OCI-LY3 (cell line): ENCODE data around the gene DCTD.

Source experiments
- H2AFZ ChIP-seq: fragments of 200-600, 300-600 bp; shearing (Covaris generic); 2 replicates; pipeline ENCODE4 v1.6.0; 2014; ENCODE audit warnings: antibody characterized with exemption, low read depth, low read length
- H3K27ac ChIP-seq: fragments of 200-600, 300-600 bp; sonication (generic); 2 replicates; pipeline ENCODE4 v1.5.1; 2014; ENCODE audit warnings: mild to moderate bottlenecking, low read length, moderate library complexity, mixed read lengths
- H3K27me3 ChIP-seq: fragments of 200-600, 300-600 bp; sonication (generic); 2 replicates; pipeline ENCODE4 v1.6.1; 2014; ENCODE audit warnings: low read depth, low read length, mixed read lengths
- H3K36me3 ChIP-seq: fragments of 200-600, 300-600 bp; sonication (generic); replicated peaks from 2 replicates; pipeline ENCODE3; 2014; ENCODE audit warnings: low read depth, low read length, mixed read lengths
- H3K4me1 ChIP-seq: fragments of 300-600, 200-600 bp; sonication (generic); 2 replicates; pipeline ENCODE4 v1.6.1; 2014; ENCODE audit warnings: low read length, mixed read lengths
- H3K4me2 ChIP-seq: fragments of 200-600, 300-600 bp; sonication (generic); 2 replicates; pipeline ENCODE4 v1.6.1; 2014; ENCODE audit warnings: low read length, mixed read lengths
- H3K4me3 ChIP-seq: fragments of 300-600, 200-600 bp; sonication (generic); 2 replicates; pipeline ENCODE4 v1.5.1; 2014; ENCODE audit warnings: antibody characterized with exemption, mild to moderate bottlenecking, low read length, moderate library complexity
- H3K79me2 ChIP-seq: fragments of 300-600, 200-600 bp; shearing (Covaris generic); 2 replicates; pipeline ENCODE4 v1.6.1; 2014; ENCODE audit warnings: mild to moderate bottlenecking, low read length, mixed read lengths
- H3K9ac ChIP-seq: fragments of 300-600, 200-600 bp; shearing (Covaris generic); 2 replicates; pipeline ENCODE4 v1.6.0; 2014; ENCODE audit warnings: mild to moderate bottlenecking, low read length, moderate library complexity
- H3K9me3 ChIP-seq: fragments of 200-600, 300-600 bp; shearing (Covaris generic); 2 replicates; pipeline ENCODE4 v1.6.1; 2014; ENCODE audit warnings: low read length, mixed read lengths; ENCODE audit not compliant: insufficient read depth
- H4K20me1 ChIP-seq: fragments of 200-600, 300-600 bp; sonication (generic); 2 replicates; pipeline ENCODE4 v1.6.1; 2016; ENCODE audit warnings: low read length, mixed read lengths; ENCODE audit not compliant: insufficient read depth
- CTCF ChIP-seq: fragments of 200-600, 300-600 bp; sonication (generic); IDR thresholded peaks from 2 replicates; pipeline ENCODE4 v1.5.1; 2014; ENCODE audit warnings: antibody characterized with exemption, low read length, low read depth
- EZH2phosphoT487 ChIP-seq: fragments of 200-600 bp; shearing (Covaris generic); IDR thresholded peaks from 2 replicates; pipeline ENCODE4 v1.6.1; 2018; ENCODE audit warnings: antibody characterized with exemption, mixed run types, low read depth

DCTD gene

GRCh38 chr4:182916483-182917181 lies 554 bp downstream of the DCTD start:
- no peaks in the 10 kb centered on the region for H3K9me3 ChIP-seq
- peaks cover 28% of the 10 kb centered on the region for H3K4me1 ChIP-seq
- peak overlapping the region; percentile 63 for H3K27ac ChIP-seq
- peak overlapping the region; percentile 97 for H3K4me2 ChIP-seq
- no peaks in the 10 kb centered on the region for H3K27me3 ChIP-seq
- H3K9ac ChIP-seq, result peak overlapping the region; percentile 100
- peak overlapping the region; percentile 94 for H3K4me3 ChIP-seq
- no peaks in the 10 kb centered on the region for H4K20me1 ChIP-seq
- peaks cover 35% of the 10 kb centered on the region for H3K36me3 ChIP-seq
- H2AFZ ChIP-seq, result no peak overlapping the region; the same call in 1 of the 2 replicates
- H3K79me2 ChIP-seq, result peaks cover 45% of the 10 kb centered on the region
- no peak for TF ChIP-seq EZH2phosphoT487
- TF ChIP-seq CTCF, result no peak

- H3K27me3 ChIP-seq, result no peaks in the 10 kb centered on the region
- H3K9me3 ChIP-seq, result no peaks in the 10 kb centered on the region
- no peaks in the 10 kb centered on the region for H4K20me1 ChIP-seq
- peaks cover 23% of the 10 kb centered on the region for H3K4me1 ChIP-seq
- H3K4me2 ChIP-seq, result no peak overlapping the region
- no peak overlapping the region for H3K9ac ChIP-seq
- H3K36me3 ChIP-seq, result peaks cover 52% of the 10 kb centered on the region
- no peak overlapping the region for H3K27ac ChIP-seq
- TF ChIP-seq CTCF (no peak), EZH2phosphoT487 (no peak)
- H3K79me2 ChIP-seq, result peaks cover 65% of the 10 kb centered on the region
- no peak overlapping the region for H2AFZ ChIP-seq
- no peak overlapping the region for H3K4me3 ChIP-seq
Observed at GRCh38 chr4:182914357-182914756, 2.8 kb downstream of the DCTD start.

- peaks cover 16% of the 10 kb centered on the region for H3K4me1 ChIP-seq
- no peak for TF ChIP-seq CTCF
- TF ChIP-seq EZH2phosphoT487, result no peak
- H3K9ac ChIP-seq, result no peak overlapping the region
- no peak overlapping the region for H3K4me2 ChIP-seq
- H2AFZ ChIP-seq, result no peak overlapping the region
- no peaks in the 10 kb centered on the region for H3K9me3 ChIP-seq
- H3K27me3 ChIP-seq, result no peaks in the 10 kb centered on the region
- H4K20me1 ChIP-seq, result no peaks in the 10 kb centered on the region
- peaks cover 57% of the 10 kb centered on the region for H3K36me3 ChIP-seq
- H3K27ac ChIP-seq, result no peak overlapping the region
- H3K4me3 ChIP-seq, result no peak overlapping the region
- H3K79me2 ChIP-seq, result peaks cover 67% of the 10 kb centered on the region
Observed at GRCh38 chr4:182913621-182914020, 3.6 kb downstream of the DCTD start.

GRCh38 chr4:182913036-182913435 lies 4.2 kb downstream of the DCTD start:
- Histone ChIP-seq H3K9ac (no peak overlapping the region), H3K27me3 (no peaks in the 10 kb centered on the region), H4K20me1 (no peaks in the 10 kb centered on the region), H3K9me3 (no peaks in the 10 kb centered on the region), H3K4me2 (no peak overlapping the region), H3K4me3 (no peak overlapping the region), H3K36me3 (peaks cover 59% of the 10 kb centered on the region), H2AFZ (no peak overlapping the region), H3K4me1 (peaks cover 10% of the 10 kb centered on the region), H3K27ac (no peak overlapping the region), H3K79me2 (peaks cover 70% of the 10 kb centered on the region)
- no peak for TF ChIP-seq CTCF
- no peak for TF ChIP-seq EZH2phosphoT487
